GM12878 (cell line): ENCODE data around the gene HMGXB3. TPM values are rescaled to one million over a fixed set of nuclear protein-coding genes. Genes with fewer than 3 reads are reported as not detected.

Source experiments
- ATAC-seq: fragments of 200-7000 bp; cut with Tn5 transposase; 3 replicates; pipeline ENCODE4 v1.9.1; 2020; ENCODE audit warnings: mild to moderate bottlenecking, moderate library complexity
- BruUV-seq: library from RNA; stranded (reverse); fragments of 400-500 nt; replicated peaks from 2 replicates; lab custom pipeline; 2021; lab: Mats Ljungman, UMichigan
- CTCF ChIA-PET: fragments of 300-600 bp; sonication (Branson Sonifier 250); formaldehyde crosslinking; extraction: SDS; loops from one replicate; lab custom pipeline; 2021; ENCODE audit warnings: inconsistent platforms; lab: Yijun Ruan, JAX
- POLR2A ChIA-PET: fragments of 350-600 bp; formaldehyde crosslinking; extraction: SDS; loops from one replicate; lab custom pipeline; 2021; ENCODE audit warnings: inconsistent platforms; lab: Charles Lee
- RAD21 ChIA-PET: fragments of 300-600 bp; sonication (Branson Sonifier 250); formaldehyde crosslinking; loops from one replicate; lab custom pipeline; 2023; ENCODE audit warnings: antibody characterized with exemption; ENCODE audit not compliant: unreplicated experiment; lab: Charles Lee
- SMC1A ChIA-PET: fragments of 300-600 bp; sonication (Branson Sonifier 250); formaldehyde crosslinking; loops from one replicate; lab custom pipeline; 2023; ENCODE audit not compliant: unreplicated experiment, uncharacterized antibody; lab: Charles Lee
- DNase-seq: peaks from one replicate; pipeline ENCODE4 v3.0.0-alpha.2; 2011; ENCODE audit warnings: low read depth, low spot score
- FAIRE-seq: peaks from 3 replicates; lab custom pipeline; 2011; peaks lifted over from hg19 to GRCh38; lab: Jason Lieb, UNC
- H2AFZ ChIP-seq: 2 replicates; pipeline ENCODE4 v1.6.0; 2011; ENCODE audit warnings: low read depth, low read length, control low read depth; ENCODE audit not compliant: control insufficient read depth
- H3K27ac ChIP-seq: 2 replicates; pipeline ENCODE4 v1.5.1; 2011; ENCODE audit warnings: control low read depth; ENCODE audit not compliant: control insufficient read depth, insufficient read depth
- H3K27me3 ChIP-seq, 2 experiments: replicated peaks in 1 of 2; 2 replicates each; pipeline versions ENCODE4 v1.6.0 to v1.6.1; 2011; ENCODE audit warnings: low read length in 1 of 2; ENCODE audit not compliant: control insufficient read depth in 2 of 2, insufficient read depth in 2 of 2
- H3K36me3 ChIP-seq, 2 experiments: 2 replicates each; pipeline ENCODE4 v1.5.1; 2011; ENCODE audit warnings: low read length in 1 of 2; ENCODE audit not compliant: control insufficient read depth in 2 of 2, insufficient read depth in 2 of 2
- H3K4me1 ChIP-seq: 2 replicates; pipeline ENCODE4 v1.6.1; 2011; ENCODE audit warnings: mild to moderate bottlenecking, low read length, moderate library complexity, mixed read lengths; ENCODE audit not compliant: control insufficient read depth, insufficient read depth
- H3K4me2 ChIP-seq: 2 replicates; pipeline ENCODE4 v1.6.0; 2011; ENCODE audit warnings: control low read depth; ENCODE audit not compliant: control insufficient read depth, insufficient read depth
- H3K4me3 ChIP-seq: fragments of 200-600 bp; sonication (generic); 2 replicates; pipeline ENCODE4 v1.5.1; 2016
- H3K79me2 ChIP-seq: 2 replicates; pipeline ENCODE4 v1.6.0; 2011; ENCODE audit warnings: low read length; ENCODE audit not compliant: control insufficient read depth, insufficient read depth
- H3K9ac ChIP-seq: 2 replicates; pipeline ENCODE4 v1.8.0; 2011; ENCODE audit warnings: low read length, control low read depth, mixed read lengths; ENCODE audit not compliant: control insufficient read depth, insufficient read depth
- H3K9me3 ChIP-seq: replicated peaks from 3 replicates; pipeline ENCODE4 v1.5.1; 2011; ENCODE audit warnings: mild to moderate bottlenecking, low read length; ENCODE audit not compliant: control insufficient read depth, insufficient read depth
- H4K20me1 ChIP-seq: 2 replicates; pipeline ENCODE4 v1.6.0; 2011; ENCODE audit not compliant: control insufficient read depth, insufficient read depth
- FOXM1 ChIP-seq: IDR thresholded peaks from 2 replicates; pipeline ENCODE4 v1.6.1; 2012; ENCODE audit warnings: low read depth, mild to moderate bottlenecking, inconsistent platforms, low read length, moderate library complexity
- HDAC6 ChIP-seq: fragments of 200-600 bp; sonication (generic); IDR thresholded peaks from one replicate; pipeline ENCODE4 v1.8.0; 2017; ENCODE audit warnings: antibody characterized with exemption; ENCODE audit not compliant: unreplicated experiment
- HDGF ChIP-seq: fragments of 450-650 bp; IDR thresholded peaks from 2 replicates; pipeline ENCODE4 v1.6.1; 2016; ENCODE audit warnings: antibody characterized with exemption
- NFYB ChIP-seq: IDR thresholded peaks from 2 replicates; pipeline ENCODE4 v1.6.1; 2011; ENCODE audit warnings: low read depth, mild to moderate bottlenecking, low read length, improper control_type of control experiment, moderate library complexity; ENCODE audit not compliant: insufficient read depth
- PRDM15 ChIP-seq: fragments of 450-650 bp; formaldehyde crosslinking; IDR thresholded peaks from 2 replicates; pipeline ENCODE4 v1.4.0; 2020; ENCODE audit warnings: mild to moderate bottlenecking, moderate library complexity
- SMC3 ChIP-seq: IDR thresholded peaks from 2 replicates; pipeline ENCODE4 v1.6.1; 2011; ENCODE audit warnings: low read length, improper control_type of control experiment, borderline replicate concordance
- SRF ChIP-seq, 2 experiments: IDR thresholded peaks; 2 replicates each; pipeline ENCODE4 v1.6.1; 2011; ENCODE audit warnings: low read depth in 2 of 2, low read length in 2 of 2, mild to moderate bottlenecking in 1 of 2, moderate library complexity in 1 of 2
- STAT1 ChIP-seq: fragments of 450-650 bp; conservative IDR thresholded peaks from 2 replicates; pipeline ENCODE4 v1.6.1; 2014; ENCODE audit warnings: antibody characterized with exemption, mild to moderate bottlenecking
- TAF1 ChIP-seq: IDR thresholded peaks from 2 replicates; pipeline ENCODE4 v1.6.1; 2011; ENCODE audit warnings: mild to moderate bottlenecking, low read depth, low read length, borderline replicate concordance
- TCF3 ChIP-seq: IDR thresholded peaks from 2 replicates; pipeline ENCODE4 v1.6.1; 2012; ENCODE audit warnings: low read depth, mild to moderate bottlenecking, low read length, borderline replicate concordance; ENCODE audit not compliant: insufficient read depth
- WGBS: methylation state at CpG from one replicate; pipeline ENCODE4 v1.1.6; 2016; ENCODE audit warnings: low lambda C conversion rate; ENCODE audit not compliant: insufficient replicate concordance, insufficient coverage; ENCODE audit errors: missing lambda C conversion rate; 5-methylcytosine and 5-hydroxymethylcytosine counted together
- in situ Hi-C: fragments of 300-500 bp; cut with MboI; formaldehyde crosslinking; loops from 9 replicates; pipeline ENCODE4 v1.14.3; 2018; ENCODE audit warnings: mixed read lengths
- intact Hi-C: fragments of 100-400 bp; cut with micrococcal nuclease; formaldehyde crosslinking; loops from one replicate; pipeline ENCODE4 v1.14.2; 2022; ENCODE audit not compliant: unreplicated experiment
- polyA plus RNA-seq, 11 experiments: library from polyadenylated mRNA; depleted of rRNA in 4 of 11; unstranded in 6 of 11; stranded (reverse) in 5 of 11; fragments of >200 nt; fragmentation: Nextera tagmentation in 4 of 11; fragmentation: Illumina TruSeq in 1 of 11; extraction: Ambion mirVana in 4 of 11; extraction: Trizol in 1 of 11; gene quantifications; 1 replicate in 1 of 11; 2 replicates in 10 of 11; pipeline versions ENCODE4 v1.2.1 to v1.2.3, GENCODE V29; 2011 to 2016; ENCODE audit warnings: inconsistent platforms in 2 of 11, missing spikeins in 2 of 11, low read depth in 1 of 11
- total RNA-seq, 4 experiments: library from RNA; depleted of rRNA in 3 of 4; stranded (reverse); fragments of >200 nt in 3 of 4; fragmentation: Illumina TruSeq in 1 of 4; extraction: Trizol in 1 of 4; gene quantifications; 2 replicates each; pipeline versions ENCODE4 v1.2.1 to v1.2.3, GENCODE V29; 2013 to 2021

The HMGXB3 gene
- total and polyA plus RNA-seq, 10 of the 15 experiments (the other 5 are each of a cell fraction or from before 2014, with no cell fraction given): 1.00 to 42.2 (median 28.1) TPM

DNA sequence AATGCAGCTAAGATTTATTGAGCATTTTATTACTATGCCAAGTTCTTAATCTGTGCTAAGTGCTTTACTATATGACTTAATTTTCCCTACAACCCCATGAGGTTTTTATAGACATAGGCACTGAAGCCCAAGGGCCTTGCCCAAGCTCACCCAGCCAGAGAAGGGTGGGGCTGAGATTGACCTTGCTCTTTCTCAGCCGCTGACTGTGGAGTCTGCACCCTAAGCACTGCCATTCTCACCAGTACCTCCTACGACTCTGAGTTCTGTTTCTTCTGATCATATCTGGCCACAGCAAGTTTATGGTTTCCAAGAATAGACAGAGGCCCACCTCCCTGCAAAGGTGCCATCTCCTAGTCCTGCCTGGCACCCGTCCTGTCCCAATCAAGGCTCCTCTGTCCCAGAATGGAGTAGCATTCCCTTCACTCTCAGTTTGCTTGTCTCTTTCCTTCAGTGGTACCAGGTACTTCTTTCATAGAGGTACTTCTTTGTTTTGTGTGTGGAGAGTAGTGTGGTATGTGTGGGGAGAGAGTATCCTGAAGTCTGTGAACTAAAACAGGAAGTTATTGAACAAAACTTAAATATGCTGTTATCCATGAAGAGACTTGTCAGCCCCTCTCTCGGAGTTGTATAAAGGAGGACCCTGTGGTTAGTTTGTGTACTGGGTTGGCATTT, 43.3 kb downstream of the HMGXB3 start:
- Histone ChIP-seq H3K4me3 (no peak overlapping the region), H3K27ac (no peak overlapping the region), H3K36me3 (peaks cover 35 to 45% of the 10 kb centered on the region in 2 experiments), H3K27me3 (no peaks in the 10 kb centered on the region), H3K79me2 (no peaks in the 10 kb centered on the region), H4K20me1 (no peaks in the 10 kb centered on the region), H2AFZ (no peak overlapping the region), H3K9me3 (no peaks in the 10 kb centered on the region), H3K4me2 (no peak overlapping the region), H3K4me1 (no peaks in the 10 kb centered on the region), H3K9ac (no peak overlapping the region)
- ChIA-PET POLR2A (no interaction called here), CTCF (no interaction called here), SMC1A (interaction anchor here (1.0 kb wide), 1 partner anchor 9 kb away, joined by 3 read pairs; no protein-coding TSS in a partner anchor), RAD21 (no interaction called here)
- ATAC-seq: no peak
- TF ChIP-seq PRDM15 (CRISPR knock-in tag): no peak
- no peak for TF ChIP-seq STAT1
- no peak for TF ChIP-seq TCF3
- TF ChIP-seq HDAC6: no peak
- no peak for TF ChIP-seq FOXM1
- no peak for TF ChIP-seq SRF (IDR thresholded peaks at IDR 0.05; ENCODE audit: low read depth in 2 of 2, low read length in 2 of 2)
- no peak for TF ChIP-seq NFYB
- no peak for TF ChIP-seq SMC3
- TF ChIP-seq HDGF: no peak
- TF ChIP-seq TAF1: no peak
- no peak for DNase-seq
- in situ Hi-C loops (no loop called here), intact Hi-C loops (no loop called here)
- BruUV-seq: no TSS peak
- 87% methylated on average over 4 of the region's 4 CpGs for WGBS
- FAIRE-seq: no peak
